K562 treated with DMSO at 1 percent for 48 hours (cell line): ENCODE results near the gene ETFRF1. TPM values are rescaled to one million over a fixed set of nuclear protein-coding genes. Genes with fewer than 3 reads are reported as not detected.

Experiments used
- total RNA-seq: library from RNA; unstranded; fragments of 300-600 nt; gene quantifications from 2 replicates; pipeline ENCODE4 v1.2.3, GENCODE V29; 2022; ENCODE audit warnings: low replicate concordance; ENCODE audit errors: extremely low read depth

The ETFRF1 gene
- not detected in 2 replicates for total RNA-seq

GRCh38 chr12:25195056-25195971 is at the start of gene ETFRF1, which contains the start of gene DNAI7:
Gene ETFRF1 (plus strand): TSS chr12:25195237. CDS start chr12:25203957, 8,720 bp downstream.
Gene DNAI7 (minus strand): TSS chr12:25195160. CDS start chr12:25195078, 82 bp downstream.

GRCh38 chr12:25250744-25251730 is 56.0 kb downstream of the ETFRF1 start, which contains the start of gene KRAS:
Gene KRAS (minus strand): TSS chr12:25250929.

Other genes starting within 250 kb of the ETFRF1 start
- gene BCAT1, start 246.1 kb upstream of the ETFRF1 start, total RNA-seq, result not detected in 2 replicates
- not detected in 2 replicates for gene DNAI7, start 77 bp upstream of the ETFRF1 start, total RNA-seq
- gene KRAS, start 55.7 kb downstream of the ETFRF1 start, total RNA-seq, result not detected in 2 replicates